ENCODE results near the gene FAM222A. TPM values are rescaled to one million over a fixed set of nuclear protein-coding genes. Genes with fewer than 3 reads are reported as not detected.

Gene FAM222A
- total RNA-seq, 2 experiments from 2014 or later: 1.1 to 1.8 TPM

- H3K4me3 Mint-ChIP-seq: no peak overlapping the region
- H3K9me3 Mint-ChIP-seq: no peaks in the 10 kb centered on the region
- H3K4me1 Mint-ChIP-seq: no peaks in the 10 kb centered on the region
- no peaks in the 10 kb centered on the region for H3K36me3 Mint-ChIP-seq
- DNase-seq: no peak
- H3K27ac Mint-ChIP-seq: no peak overlapping the region
- peaks cover 9% of the 10 kb centered on the region for H3K27me3 Mint-ChIP-seq
Observed at GRCh38 chr12:109741286-109741969, 27.8 kb downstream of the FAM222A start.

- peaks cover 6% of the 10 kb centered on the region for H3K27me3 Mint-ChIP-seq
- no peaks in the 10 kb centered on the region for H3K9me3 Mint-ChIP-seq
- DNase-seq: no peak
- no peaks in the 10 kb centered on the region for H3K36me3 Mint-ChIP-seq
- H3K27ac Mint-ChIP-seq: no peak overlapping the region
- H3K4me3 Mint-ChIP-seq: no peak overlapping the region
- H3K4me1 Mint-ChIP-seq: no peaks in the 10 kb centered on the region
Observed at GRCh38 chr12:109741970-109742703, 28.5 kb downstream of the FAM222A start.

GRCh38 chr12:109743076-109743910 lies 29.7 kb downstream of the FAM222A start:
- no peak for DNase-seq
- Mint-ChIP-seq H3K4me3 (no peak overlapping the region), H3K4me1 (no peaks in the 10 kb centered on the region), H3K27ac (no peak overlapping the region), H3K27me3 (peaks cover 6% of the 10 kb centered on the region), H3K9me3 (no peaks in the 10 kb centered on the region), H3K36me3 (no peaks in the 10 kb centered on the region)

GRCh38 chr12:109744026-109744425 lies 30.4 kb downstream of the FAM222A start:
- DNase-seq: no peak
- Mint-ChIP-seq H3K27ac (no peak overlapping the region), H3K27me3 (peaks cover 6% of the 10 kb centered on the region), H3K4me3 (no peak overlapping the region), H3K9me3 (no peaks in the 10 kb centered on the region), H3K36me3 (no peaks in the 10 kb centered on the region), H3K4me1 (no peaks in the 10 kb centered on the region)

- H3K27ac Mint-ChIP-seq: no peak overlapping the region
- no peak overlapping the region for H3K4me3 Mint-ChIP-seq
- H3K27me3 Mint-ChIP-seq: peaks cover 6% of the 10 kb centered on the region
- H3K36me3 Mint-ChIP-seq: no peaks in the 10 kb centered on the region
- H3K4me1 Mint-ChIP-seq: no peaks in the 10 kb centered on the region
- H3K9me3 Mint-ChIP-seq: no peaks in the 10 kb centered on the region
- no peak for DNase-seq
Observed at GRCh38 chr12:109744986-109745942, 31.6 kb downstream of the FAM222A start.

GRCh38 chr12:109752117-109753053 lies 38.8 kb downstream of the FAM222A start:
- Mint-ChIP-seq H3K4me1 (no peaks in the 10 kb centered on the region), H3K9me3 (peaks cover 17% of the 10 kb centered on the region), H3K36me3 (peaks cover 9% of the 10 kb centered on the region), H3K27me3 (peaks cover 7% of the 10 kb centered on the region), H3K4me3 (no peak overlapping the region), H3K27ac (no peak overlapping the region)
- no peak for DNase-seq

GRCh38 chr12:109753054-109753401 lies 39.4 kb downstream of the FAM222A start:
- Mint-ChIP-seq H3K4me3 (no peak overlapping the region), H3K27ac (no peak overlapping the region), H3K4me1 (no peaks in the 10 kb centered on the region), H3K27me3 (peaks cover 7% of the 10 kb centered on the region), H3K9me3 (peaks cover 17% of the 10 kb centered on the region), H3K36me3 (peaks cover 9% of the 10 kb centered on the region)
- DNase-seq: no peak

GRCh38 chr12:109753959-109754358 lies 40.3 kb downstream of the FAM222A start:
- Mint-ChIP-seq H3K27ac (no peak overlapping the region), H3K4me3 (no peak overlapping the region), H3K27me3 (peaks cover 7% of the 10 kb centered on the region), H3K9me3 (peaks cover 17% of the 10 kb centered on the region), H3K36me3 (peaks cover 9% of the 10 kb centered on the region), H3K4me1 (no peaks in the 10 kb centered on the region)
- DNase-seq: no peak

- Mint-ChIP-seq H3K27ac (no peak overlapping the region), H3K4me3 (no peak overlapping the region), H3K36me3 (peaks cover 9% of the 10 kb centered on the region), H3K27me3 (peaks cover 7% of the 10 kb centered on the region), H3K4me1 (peaks cover 3% of the 10 kb centered on the region), H3K9me3 (peaks cover 17% of the 10 kb centered on the region)
- no peak for DNase-seq
Observed at GRCh38 chr12:109756457-109756856, 42.8 kb downstream of the FAM222A start.

- no peak for DNase-seq
- Mint-ChIP-seq H3K9me3 (peaks cover 17% of the 10 kb centered on the region), H3K36me3 (peaks cover 9% of the 10 kb centered on the region), H3K4me3 (no peak overlapping the region), H3K27me3 (peaks cover 7% of the 10 kb centered on the region), H3K4me1 (peaks cover 3% of the 10 kb centered on the region), H3K27ac (no peak overlapping the region)
Observed at GRCh38 chr12:109757671-109758265, 44.1 kb downstream of the FAM222A start.

- Mint-ChIP-seq H3K27me3 (peaks cover 7% of the 10 kb centered on the region), H3K27ac (no peak overlapping the region), H3K9me3 (peaks cover 20% of the 10 kb centered on the region), H3K36me3 (peaks cover 9% of the 10 kb centered on the region), H3K4me1 (peaks cover 4% of the 10 kb centered on the region), H3K4me3 (no peak overlapping the region)
- DNase-seq: no peak
Observed at GRCh38 chr12:109758426-109759420, 45.1 kb downstream of the FAM222A start.

GRCh38 chr12:109759595-109759994 lies 46.0 kb downstream of the FAM222A start:
- Mint-ChIP-seq H3K36me3 (peaks cover 9% of the 10 kb centered on the region), H3K9me3 (peaks cover 20% of the 10 kb centered on the region), H3K27me3 (peaks cover 7% of the 10 kb centered on the region), H3K4me1 (peaks cover 4% of the 10 kb centered on the region), H3K27ac (no peak overlapping the region), H3K4me3 (no peak overlapping the region)
- no peak for DNase-seq
